CD1c-positive myeloid dendritic cell (primary cell): ENCODE measurements around the gene EDDM3A.
"Not testable (repeated sequence)": the region's sequence is repeated elsewhere in the genome, so short reads cannot be mapped to it uniquely, and the experiment has no call there.

ENCODE experiments used
- DNase-seq: peaks from one replicate; pipeline ENCODE4 v3.0.0-alpha.2; 2016; ENCODE audit errors: extremely low spot score

Gene EDDM3A

GRCh38 chr14:20745571-20746358, at the start of gene EDDM3A:
TSS of gene EDDM3A (plus strand) at chr14:20745887. CDS start at chr14:20747581, 1,694 bp downstream.
- no peak for DNase-seq

GRCh38 chr14:20696764-20697163, 48.9 kb upstream of the EDDM3A start:
- no peak for DNase-seq

- DNase-seq, result peak; percentile 88
Measured at GRCh38 chr14:20697273-20698017, 48.2 kb upstream of the EDDM3A start.

GRCh38 chr14:20698018-20698329, 47.7 kb upstream of the EDDM3A start:
- DNase-seq, result no peak

GRCh38 chr14:20698934-20699333, 46.8 kb upstream of the EDDM3A start:
- no peak for DNase-seq

GRCh38 chr14:20699931-20700330, 45.8 kb upstream of the EDDM3A start:
- no peak for DNase-seq

GRCh38 chr14:20700965-20701364, 44.7 kb upstream of the EDDM3A start:
- DNase-seq, result not testable (repeated sequence)

- no peak for DNase-seq
Measured at GRCh38 chr14:20706657-20707355, 38.9 kb upstream of the EDDM3A start.

GRCh38 chr14:20707622-20708021, 38.1 kb upstream of the EDDM3A start:
- DNase-seq, result no peak

- DNase-seq, result no peak
Measured at GRCh38 chr14:20711261-20711660, 34.4 kb upstream of the EDDM3A start.

GRCh38 chr14:20711685-20712084, 34.0 kb upstream of the EDDM3A start:
- no peak for DNase-seq

- DNase-seq, result no peak
Measured at GRCh38 chr14:20712904-20713303, 32.8 kb upstream of the EDDM3A start.

GRCh38 chr14:20714593-20715250, 31.0 kb upstream of the EDDM3A start:
- peak; percentile 90 for DNase-seq

GRCh38 chr14:20719777-20720176, 25.9 kb upstream of the EDDM3A start:
- no peak for DNase-seq

GRCh38 chr14:20720741-20721140, 24.9 kb upstream of the EDDM3A start:
- DNase-seq, result no peak

- DNase-seq, result no peak
Measured at GRCh38 chr14:20722016-20722415, 23.7 kb upstream of the EDDM3A start.

- no peak for DNase-seq
Measured at GRCh38 chr14:20723488-20723887, 22.2 kb upstream of the EDDM3A start.

- peak; percentile 30 for DNase-seq
Measured at GRCh38 chr14:20726121-20726520, 19.6 kb upstream of the EDDM3A start.

GRCh38 chr14:20726531-20726930, 19.2 kb upstream of the EDDM3A start:
- no peak for DNase-seq

GRCh38 chr14:20730891-20731290, 14.8 kb upstream of the EDDM3A start:
- DNase-seq, result peak; percentile 17

- DNase-seq, result no peak
Measured at GRCh38 chr14:20732477-20732876, 13.2 kb upstream of the EDDM3A start.

GRCh38 chr14:20732979-20733635, 12.6 kb upstream of the EDDM3A start:
- peak; percentile 63 for DNase-seq
